ENCODE data around the gene NABP1.

DNA sequence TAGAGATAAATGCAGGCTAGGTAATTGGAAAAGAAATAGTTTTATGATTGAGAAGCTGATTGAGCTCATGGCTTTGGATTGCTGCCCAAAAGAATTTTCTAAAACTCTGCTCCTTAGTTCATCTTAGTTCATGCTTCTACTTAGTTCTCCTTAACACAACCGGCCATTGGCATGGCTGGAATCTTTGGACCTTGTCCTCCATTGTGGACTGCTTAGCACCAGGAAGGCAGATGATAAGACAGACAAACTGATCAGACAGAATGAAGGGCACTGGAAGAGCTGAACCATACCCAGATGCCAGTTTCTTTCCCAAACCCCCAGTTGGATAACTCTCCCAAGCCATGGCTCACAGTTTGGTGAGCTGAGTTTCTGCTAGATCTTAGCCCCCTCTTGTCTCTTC is 36.3 kb upstream of the NABP1 start:
- TF ChIP-seq GLIS3 (CRISPR knock-in tag; IDR thresholded peaks at IDR 0.05) (no peak), ARNTL (CRISPR knock-in tag; IDR thresholded peaks at IDR 0.05; ENCODE audit: borderline replicate concordance, low read depth) (no peak), ZFP3 (CRISPR knock-in tag; IDR thresholded peaks at IDR 0.05) (no peak), ZFP30 (CRISPR knock-in tag; IDR thresholded peaks at IDR 0.05) (no peak), RARB (CRISPR knock-in tag; IDR thresholded peaks at IDR 0.05) (no peak), ZNF8 (CRISPR knock-in tag; IDR thresholded peaks at IDR 0.05) (no peak), ZNF565 (CRISPR knock-in tag; conservative IDR thresholded peaks at IDR 0.05; ENCODE audit: low read depth) (no peak), CSDC2 (CRISPR knock-in tag; IDR thresholded peaks at IDR 0.05) (no peak), ISL1 (CRISPR knock-in tag; IDR thresholded peaks at IDR 0.05) (no peak)
- TF ChIP-seq, protein P1, sequence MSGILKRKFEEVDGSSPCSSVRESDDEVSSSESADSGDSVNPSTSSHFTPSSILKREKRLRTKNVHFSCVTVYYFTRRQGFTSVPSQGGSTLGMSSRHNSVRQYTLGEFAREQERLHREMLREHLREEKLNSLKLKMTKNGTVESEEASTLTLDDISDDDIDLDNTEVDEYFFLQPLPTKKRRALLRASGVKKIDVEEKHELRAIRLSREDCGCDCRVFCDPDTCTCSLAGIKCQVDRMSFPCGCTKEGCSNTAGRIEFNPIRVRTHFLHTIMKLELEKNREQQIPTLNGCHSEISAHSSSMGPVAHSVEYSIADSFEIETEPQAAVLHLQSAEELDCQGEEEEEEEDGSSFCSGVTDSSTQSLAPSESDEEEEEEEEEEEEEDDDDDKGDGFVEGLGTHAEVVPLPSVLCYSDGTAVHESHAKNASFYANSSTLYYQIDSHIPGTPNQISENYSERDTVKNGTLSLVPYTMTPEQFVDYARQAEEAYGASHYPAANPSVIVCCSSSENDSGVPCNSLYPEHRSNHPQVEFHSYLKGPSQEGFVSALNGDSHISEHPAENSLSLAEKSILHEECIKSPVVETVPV (CRISPR knock-in tag; IDR thresholded peaks at IDR 0.05), result no peak
- TF ChIP-seq, protein P2, sequence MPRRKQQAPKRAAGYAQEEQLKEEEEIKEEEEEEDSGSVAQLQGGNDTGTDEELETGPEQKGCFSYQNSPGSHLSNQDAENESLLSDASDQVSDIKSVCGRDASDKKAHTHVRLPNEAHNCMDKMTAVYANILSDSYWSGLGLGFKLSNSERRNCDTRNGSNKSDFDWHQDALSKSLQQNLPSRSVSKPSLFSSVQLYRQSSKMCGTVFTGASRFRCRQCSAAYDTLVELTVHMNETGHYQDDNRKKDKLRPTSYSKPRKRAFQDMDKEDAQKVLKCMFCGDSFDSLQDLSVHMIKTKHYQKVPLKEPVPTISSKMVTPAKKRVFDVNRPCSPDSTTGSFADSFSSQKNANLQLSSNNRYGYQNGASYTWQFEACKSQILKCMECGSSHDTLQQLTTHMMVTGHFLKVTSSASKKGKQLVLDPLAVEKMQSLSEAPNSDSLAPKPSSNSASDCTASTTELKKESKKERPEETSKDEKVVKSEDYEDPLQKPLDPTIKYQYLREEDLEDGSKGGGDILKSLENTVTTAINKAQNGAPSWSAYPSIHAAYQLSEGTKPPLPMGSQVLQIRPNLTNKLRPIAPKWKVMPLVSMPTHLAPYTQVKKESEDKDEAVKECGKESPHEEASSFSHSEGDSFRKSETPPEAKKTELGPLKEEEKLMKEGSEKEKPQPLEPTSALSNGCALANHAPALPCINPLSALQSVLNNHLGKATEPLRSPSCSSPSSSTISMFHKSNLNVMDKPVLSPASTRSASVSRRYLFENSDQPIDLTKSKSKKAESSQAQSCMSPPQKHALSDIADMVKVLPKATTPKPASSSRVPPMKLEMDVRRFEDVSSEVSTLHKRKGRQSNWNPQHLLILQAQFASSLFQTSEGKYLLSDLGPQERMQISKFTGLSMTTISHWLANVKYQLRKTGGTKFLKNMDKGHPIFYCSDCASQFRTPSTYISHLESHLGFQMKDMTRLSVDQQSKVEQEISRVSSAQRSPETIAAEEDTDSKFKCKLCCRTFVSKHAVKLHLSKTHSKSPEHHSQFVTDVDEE (CRISPR knock-in tag; IDR thresholded peaks at IDR 0.05), result no peak
- TF ChIP-seq, protein P3, sequence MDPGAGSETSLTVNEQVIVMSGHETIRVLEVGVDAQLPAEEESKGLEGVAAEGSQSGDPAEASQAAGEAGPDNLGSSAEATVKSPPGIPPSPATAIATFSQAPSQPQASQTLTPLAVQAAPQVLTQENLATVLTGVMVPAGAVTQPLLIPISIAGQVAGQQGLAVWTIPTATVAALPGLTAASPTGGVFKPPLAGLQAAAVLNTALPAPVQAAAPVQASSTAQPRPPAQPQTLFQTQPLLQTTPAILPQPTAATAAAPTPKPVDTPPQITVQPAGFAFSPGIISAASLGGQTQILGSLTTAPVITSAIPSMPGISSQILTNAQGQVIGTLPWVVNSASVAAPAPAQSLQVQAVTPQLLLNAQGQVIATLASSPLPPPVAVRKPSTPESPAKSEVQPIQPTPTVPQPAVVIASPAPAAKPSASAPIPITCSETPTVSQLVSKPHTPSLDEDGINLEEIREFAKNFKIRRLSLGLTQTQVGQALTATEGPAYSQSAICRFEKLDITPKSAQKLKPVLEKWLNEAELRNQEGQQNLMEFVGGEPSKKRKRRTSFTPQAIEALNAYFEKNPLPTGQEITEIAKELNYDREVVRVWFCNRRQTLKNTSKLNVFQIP (CRISPR knock-in tag; IDR thresholded peaks at IDR 0.05; ENCODE audit: borderline replicate concordance, low read depth), result no peak

All from SK-N-SH treated with all-trans-retinoic acid at 6 μM for 48 hours (cell line).